ENCODE results near the gene KPNB1. TPM values are rescaled to one million over a fixed set of nuclear protein-coding genes. Genes with fewer than 3 reads are reported as not detected.

Gene KPNB1
- total RNA-seq, 4 donors from 2014 or later, result 100 to 162 (median 139) TPM

GRCh38 chr17:47622180-47622549 is 27.6 kb upstream of the KPNB1 start:
- H3K4me1 ChIP-seq, result peaks cover 9% of the 10 kb centered on the region

DNA sequence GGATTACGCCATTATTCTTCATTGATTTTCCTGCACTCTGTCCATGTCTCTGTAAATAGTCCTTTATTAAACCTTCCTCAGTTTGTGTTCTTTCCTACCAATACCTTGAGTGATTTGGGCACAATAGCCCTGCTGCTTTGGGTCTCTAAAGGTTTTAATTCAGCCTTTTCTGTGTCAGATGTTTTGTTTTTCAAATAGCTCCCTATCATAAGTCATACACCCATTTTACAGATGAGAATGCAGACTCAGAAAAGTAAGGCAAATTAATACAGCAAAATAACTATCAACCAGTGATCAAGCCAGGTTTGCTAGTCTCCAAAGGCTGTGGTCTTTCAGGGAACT is 25.0 kb upstream of the KPNB1 start:
- H3K4me1 ChIP-seq, result peaks cover 9% of the 10 kb centered on the region
- no peaks in the 10 kb centered on the region for H3K27me3 ChIP-seq
- TF ChIP-seq EP300 (IDR thresholded peaks at IDR 0.05), result no peak
- no peak for TF ChIP-seq POLR2AphosphoS5 (IDR thresholded peaks at IDR 0.05)
- TF ChIP-seq, protein P1, sequence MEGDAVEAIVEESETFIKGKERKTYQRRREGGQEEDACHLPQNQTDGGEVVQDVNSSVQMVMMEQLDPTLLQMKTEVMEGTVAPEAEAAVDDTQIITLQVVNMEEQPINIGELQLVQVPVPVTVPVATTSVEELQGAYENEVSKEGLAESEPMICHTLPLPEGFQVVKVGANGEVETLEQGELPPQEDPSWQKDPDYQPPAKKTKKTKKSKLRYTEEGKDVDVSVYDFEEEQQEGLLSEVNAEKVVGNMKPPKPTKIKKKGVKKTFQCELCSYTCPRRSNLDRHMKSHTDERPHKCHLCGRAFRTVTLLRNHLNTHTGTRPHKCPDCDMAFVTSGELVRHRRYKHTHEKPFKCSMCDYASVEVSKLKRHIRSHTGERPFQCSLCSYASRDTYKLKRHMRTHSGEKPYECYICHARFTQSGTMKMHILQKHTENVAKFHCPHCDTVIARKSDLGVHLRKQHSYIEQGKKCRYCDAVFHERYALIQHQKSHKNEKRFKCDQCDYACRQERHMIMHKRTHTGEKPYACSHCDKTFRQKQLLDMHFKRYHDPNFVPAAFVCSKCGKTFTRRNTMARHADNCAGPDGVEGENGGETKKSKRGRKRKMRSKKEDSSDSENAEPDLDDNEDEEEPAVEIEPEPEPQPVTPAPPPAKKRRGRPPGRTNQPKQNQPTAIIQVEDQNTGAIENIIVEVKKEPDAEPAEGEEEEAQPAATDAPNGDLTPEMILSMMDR (IDR thresholded peaks at IDR 0.05), result no peak
- no peak for TF ChIP-seq POLR2A (IDR thresholded peaks at IDR 0.05)
- WGBS, result 53% methylated on average over 1 of the region's 1 CpG
- peaks cover 32% of the 10 kb centered on the region for H3K36me3 ChIP-seq
- no peak for DNase-seq (ENCODE audit: low spot score in 2 of 2)
- H3K27ac ChIP-seq, result no peak overlapping the region
- H3K4me3 ChIP-seq, result no peak overlapping the region
- no peaks in the 10 kb centered on the region for H3K9me3 ChIP-seq

More at GRCh38 chr17:47622180-47622549, 27.6 kb upstream of the KPNB1 start:
- Histone ChIP-seq H3K36me3 (peaks cover 57% of the 10 kb centered on the region), H3K4me3 (no peak overlapping the region), H3K9me3 (no peaks in the 10 kb centered on the region), H3K27me3 (no peaks in the 10 kb centered on the region), H3K27ac (peak overlapping the region; percentile 5)
- TF ChIP-seq, protein P1 (IDR thresholded peaks at IDR 0.05), result no peak
- TF ChIP-seq POLR2A (IDR thresholded peaks at IDR 0.05) (no peak), POLR2AphosphoS5 (IDR thresholded peaks at IDR 0.05) (no peak), EP300 (IDR thresholded peaks at IDR 0.05) (no peak)
- 38% methylated on average over 2 of the region's 2 CpGs for WGBS
- no peak for DNase-seq (ENCODE audit: low spot score in 2 of 2)

DNA sequence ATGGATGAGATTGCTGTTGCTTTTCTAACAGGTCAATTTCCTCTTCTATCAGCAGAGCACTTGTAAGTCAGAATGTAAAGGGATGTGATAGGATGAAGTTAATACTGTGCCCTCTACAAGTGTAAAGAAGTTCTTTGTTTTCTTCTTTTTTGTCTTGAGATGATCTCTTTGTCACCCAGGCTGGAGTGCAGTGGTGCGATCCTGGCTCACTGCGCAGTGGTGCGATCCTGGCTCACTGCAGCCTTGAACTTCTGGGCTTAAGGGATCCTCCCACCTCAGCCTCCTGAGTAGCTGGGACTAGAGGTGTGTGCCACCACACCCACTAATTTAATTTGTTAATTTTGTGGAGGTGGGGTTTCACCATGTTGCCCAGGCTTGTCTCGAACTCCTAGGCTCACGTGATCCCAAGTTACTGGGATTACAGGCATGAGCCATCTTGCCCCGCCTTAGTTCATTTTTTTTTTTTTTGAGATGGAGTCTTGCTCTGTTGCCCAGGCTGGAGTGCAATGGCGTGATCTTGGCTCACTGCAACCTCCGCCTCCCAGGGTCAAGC is 21.6 kb upstream of the KPNB1 start:
- no peaks in the 10 kb centered on the region for H3K27me3 ChIP-seq
- peaks cover 11% of the 10 kb centered on the region for H3K36me3 ChIP-seq
- WGBS, result 84% methylated on average over 8 of the region's 8 CpGs
- H3K9me3 ChIP-seq, result no peaks in the 10 kb centered on the region
- H3K4me1 ChIP-seq, result no peaks in the 10 kb centered on the region
- DNase-seq (ENCODE audit: low spot score in 2 of 2), result no peak
- H3K27ac ChIP-seq, result no peak overlapping the region
- no peak overlapping the region for H3K4me3 ChIP-seq
- no peak for TF ChIP-seq EP300 (IDR thresholded peaks at IDR 0.05)
- no peak for TF ChIP-seq POLR2AphosphoS5 (IDR thresholded peaks at IDR 0.05)
- TF ChIP-seq, protein P1 (IDR thresholded peaks at IDR 0.05), result no peak
- no peak for TF ChIP-seq POLR2A (IDR thresholded peaks at IDR 0.05)

- Histone ChIP-seq H3K27me3 (no peaks in the 10 kb centered on the region), H3K9me3 (no peaks in the 10 kb centered on the region), H3K4me1 (no peaks in the 10 kb centered on the region), H3K27ac (no peak overlapping the region), H3K36me3 (no peaks in the 10 kb centered on the region), H3K4me3 (no peak overlapping the region)
- WGBS, result 69% methylated on average over 5 of the region's 5 CpGs
- TF ChIP-seq POLR2A (IDR thresholded peaks at IDR 0.05) (no peak), POLR2AphosphoS5 (IDR thresholded peaks at IDR 0.05) (no peak), EP300 (IDR thresholded peaks at IDR 0.05) (no peak)
- TF ChIP-seq, protein P1 (IDR thresholded peaks at IDR 0.05), result no peak
- DNase-seq (ENCODE audit: low spot score in 2 of 2), result no peak
Observed at GRCh38 chr17:47629826-47630225, 19.9 kb upstream of the KPNB1 start.

DNA sequence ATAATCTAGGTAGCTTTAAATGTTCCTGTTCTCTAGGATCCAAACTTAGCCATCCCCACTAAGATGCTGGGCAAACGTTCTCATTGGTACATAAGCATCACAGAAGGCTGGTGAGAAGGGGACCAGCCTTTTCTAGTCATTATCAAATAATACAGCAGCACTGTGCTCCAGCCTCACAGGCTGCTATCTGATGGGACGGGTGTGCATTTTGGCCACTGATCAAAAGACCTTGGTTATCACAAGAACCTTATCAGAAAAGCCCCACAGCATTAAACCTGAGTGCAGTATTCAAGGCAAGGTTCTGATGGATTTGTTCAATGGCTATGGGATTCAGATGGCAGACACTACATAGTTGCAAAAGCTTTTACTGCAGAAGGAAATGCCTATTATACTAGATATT is 19.1 kb upstream of the KPNB1 start:
- no peak for DNase-seq (ENCODE audit: low spot score in 2 of 2)
- Histone ChIP-seq H3K27me3 (no peaks in the 10 kb centered on the region), H3K36me3 (no peaks in the 10 kb centered on the region), H3K4me3 (no peak overlapping the region), H3K9me3 (no peaks in the 10 kb centered on the region), H3K4me1 (no peaks in the 10 kb centered on the region), H3K27ac (no peak overlapping the region)
- no peak for TF ChIP-seq POLR2AphosphoS5 (IDR thresholded peaks at IDR 0.05)
- TF ChIP-seq, protein P1 (IDR thresholded peaks at IDR 0.05), result no peak
- no peak for TF ChIP-seq POLR2A (IDR thresholded peaks at IDR 0.05)
- no peak for TF ChIP-seq EP300 (IDR thresholded peaks at IDR 0.05)
- 65% methylated on average over 2 of the region's 2 CpGs for WGBS

Measured in suprapubic skin (tissue), 4 donors.